Aorta (tissue), 5 donors: Measurements from ENCODE around the gene SMC1B. TPM values are rescaled to one million over a fixed set of nuclear protein-coding genes. Genes with fewer than 3 reads are reported as not detected.
A peak's percentile ranks its signal among the peaks of the same experiment; 100 is the strongest.
"Not testable (repeated sequence)": the region's sequence is repeated elsewhere in the genome, so short reads cannot be mapped to it uniquely, and the experiment has no call there.

Experiments used
- ATAC-seq: fragments of 200-7000 bp; cut with Tn5 transposase; one replicate; pipeline ENCODE4 v1.9.1; 2022; ENCODE audit warnings: moderate library complexity; ENCODE audit not compliant: low FRiP score
- DNase-seq, 2 donors: peaks; one replicate each; pipeline ENCODE4 v3.0.0-alpha.2; 2020
- H3K27ac ChIP-seq, 2 donors: one replicate each; pipeline ENCODE4 v1.5.1; 2013; ENCODE audit warnings: low read length in 2 of 2, mild to moderate bottlenecking in 2 of 2, moderate library complexity in 2 of 2, control low read depth in 1 of 2, inconsistent platforms in 1 of 2, low read depth in 1 of 2
- H3K27me3 ChIP-seq, 2 donors: one replicate each; pipeline ENCODE4 v1.6.1; 2013; ENCODE audit warnings: control low read depth in 1 of 2, low read length in 1 of 2, mild to moderate bottlenecking in 1 of 2, moderate library complexity in 1 of 2; ENCODE audit not compliant: insufficient read depth in 2 of 2, control insufficient read depth in 1 of 2
- H3K36me3 ChIP-seq, 2 donors: one replicate each; pipeline ENCODE4 v1.6.1; 2013; ENCODE audit warnings: control low read depth in 1 of 2, low read length in 1 of 2, mild to moderate bottlenecking in 1 of 2; ENCODE audit not compliant: insufficient read depth in 2 of 2, control insufficient read depth in 1 of 2
- H3K4me1 ChIP-seq, 2 donors: one replicate each; pipeline ENCODE4 v1.6.1; 2013; ENCODE audit warnings: low read length in 2 of 2, control low read depth in 1 of 2, mild to moderate bottlenecking in 1 of 2, moderate library complexity in 1 of 2; ENCODE audit not compliant: insufficient read depth in 2 of 2, control insufficient read depth in 1 of 2
- H3K4me3 ChIP-seq, 2 donors: one replicate each; pipeline ENCODE4 v1.5.1; 2013; ENCODE audit warnings: low read length in 2 of 2, control low read depth in 1 of 2, mild to moderate bottlenecking in 1 of 2
- H3K9me3 ChIP-seq: one replicate; pipeline ENCODE4 v1.6.1; 2013; ENCODE audit warnings: mild to moderate bottlenecking, low read length; ENCODE audit not compliant: control insufficient read depth
- WGBS, 2 donors: extraction: QIAGEN DNeasy Blood & Tissue Kit; methylation state at CpG; one replicate each; pipeline ENCODE4 v1.1.7; 2013; 5-methylcytosine and 5-hydroxymethylcytosine counted together
- intact Hi-C, 2 donors: fragments of 100-400 bp; cut with DNase I; formaldehyde crosslinking; loops; one replicate each; pipeline versions ENCODE4 v1.14.2 to v1.15.0; 2022
- polyA plus RNA-seq, 2 donors: library from polyadenylated mRNA; stranded (reverse); fragments of 200-250 nt; gene quantifications; one replicate each; pipeline ENCODE4 v1.2.3, GENCODE V29; 2013
- total RNA-seq, 2 donors: library from RNA; stranded (reverse); fragmentation: NEBNext Ultra II Directional; extraction: Animal tissue kit (Norgen Biotek cat#: 25700); gene quantifications; one replicate each; pipeline ENCODE4 v1.2.1, GENCODE V29; 2021
- donor health status: healthy with polysubstance abuse.
- donor health status: Bipolar disorder and iron deficiency.
- donor health status: DM: no; HTN: no; CAD: no.
- donor health status: DM: no; HTN: no; CAD: no.
- donor health status: DM: yes; HTN: yes; CAD: no.

SMC1B gene
- total and polyA plus RNA-seq, 4 donors: not detected

DNA sequence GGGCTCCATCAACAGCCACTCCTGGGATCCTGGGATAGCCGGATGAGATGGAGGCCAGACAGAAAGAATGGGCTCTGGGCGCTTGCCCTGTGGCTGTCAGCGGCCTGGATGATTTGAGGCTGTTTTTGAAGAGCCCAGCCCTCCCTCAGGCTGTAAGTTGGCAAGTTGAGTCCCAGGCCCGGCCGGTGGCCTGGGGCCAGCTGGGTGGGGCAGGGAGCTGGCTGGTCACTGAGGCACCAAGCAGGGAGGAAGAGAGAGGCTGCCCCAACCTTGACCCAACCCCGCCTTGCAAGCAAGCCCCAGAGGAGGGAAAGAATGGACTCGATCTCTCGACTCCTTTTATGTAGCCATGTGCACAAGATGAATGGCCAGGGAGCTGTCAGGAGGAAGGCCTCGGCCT is 35.0 kb upstream of the SMC1B start:
- H3K27ac ChIP-seq: no peak overlapping the region
- H3K36me3 ChIP-seq: no peaks in the 10 kb centered on the region
- intact Hi-C loops: no loop called here
- peaks cover 0 to 1% of the 10 kb centered on the region in 2 donors for H3K4me1 ChIP-seq
- H3K27me3 ChIP-seq: no peaks in the 10 kb centered on the region
- no peaks in the 10 kb centered on the region for H3K9me3 ChIP-seq
- peak; percentile 84 for ATAC-seq
- DNase-seq: peak; percentile 87
- 11 to 14% methylated on average over 9 of the region's 9 CpGs for WGBS, 2 donors
- H3K4me3 ChIP-seq: no peak overlapping the region

DNA sequence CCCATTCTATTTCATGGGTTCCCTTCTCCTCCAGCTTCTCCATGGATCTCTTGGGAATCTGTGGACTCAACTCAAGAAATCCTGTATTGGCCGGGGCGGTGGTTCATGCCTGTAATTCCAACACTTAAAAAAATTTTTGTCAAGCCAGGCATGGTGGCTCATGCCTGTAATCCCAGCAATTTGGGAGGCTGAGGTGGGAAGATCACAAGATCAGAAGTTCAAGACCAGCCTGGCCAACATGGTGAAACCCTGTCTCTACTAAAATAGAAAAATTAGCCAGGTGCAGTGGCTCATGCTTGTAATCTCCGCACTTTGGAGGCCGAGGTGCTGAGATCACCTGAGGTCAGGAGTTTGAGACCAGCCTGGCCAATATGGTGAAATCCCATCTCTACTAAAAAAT is 34.2 kb upstream of the SMC1B start:
- intact Hi-C loops, ATAC-seq: not testable (repeated sequence)
- 71 to 82% methylated on average over 4 of the region's 4 CpGs for WGBS, 2 donors

DNA sequence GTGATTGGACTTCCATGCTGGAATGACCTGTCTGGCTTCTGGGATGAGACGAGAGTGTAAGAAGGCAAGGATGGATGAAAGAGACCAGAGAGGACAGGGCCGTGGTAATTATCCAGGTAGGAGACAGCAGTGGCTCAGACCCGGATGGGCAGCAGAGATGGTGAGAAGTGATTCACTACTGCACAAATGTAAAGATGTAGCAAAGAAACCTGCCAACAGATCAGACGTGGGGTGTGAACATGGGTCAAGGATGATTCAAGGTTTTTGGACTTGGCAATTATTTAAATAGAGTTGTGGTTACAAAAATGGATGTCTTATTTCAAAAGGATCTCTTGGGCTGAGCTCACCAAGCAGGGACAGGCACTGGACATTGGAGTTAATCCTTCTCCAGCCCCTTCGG is 32.8 kb upstream of the SMC1B start:
- ATAC-seq (no peak), DNase-seq (no peak)
- H3K4me3 ChIP-seq: no peak overlapping the region
- peaks cover 0 to 1% of the 10 kb centered on the region in 2 donors for H3K4me1 ChIP-seq
- H3K36me3 ChIP-seq: no peaks in the 10 kb centered on the region
- H3K27ac ChIP-seq: no peak overlapping the region
- 88% methylated on average over 5 of the region's 5 CpGs for WGBS, 2 donors
- H3K9me3 ChIP-seq: no peaks in the 10 kb centered on the region
- intact Hi-C loops: no loop called here
- no peaks in the 10 kb centered on the region for H3K27me3 ChIP-seq

More for the DNA sequence above, 34.2 kb upstream of the SMC1B start:
- H3K4me3 ChIP-seq, H3K9me3 ChIP-seq, H3K4me1 ChIP-seq, H3K36me3 ChIP-seq, DNase-seq, H3K27ac ChIP-seq, H3K27me3 ChIP-seq: not testable (repeated sequence)

DNA sequence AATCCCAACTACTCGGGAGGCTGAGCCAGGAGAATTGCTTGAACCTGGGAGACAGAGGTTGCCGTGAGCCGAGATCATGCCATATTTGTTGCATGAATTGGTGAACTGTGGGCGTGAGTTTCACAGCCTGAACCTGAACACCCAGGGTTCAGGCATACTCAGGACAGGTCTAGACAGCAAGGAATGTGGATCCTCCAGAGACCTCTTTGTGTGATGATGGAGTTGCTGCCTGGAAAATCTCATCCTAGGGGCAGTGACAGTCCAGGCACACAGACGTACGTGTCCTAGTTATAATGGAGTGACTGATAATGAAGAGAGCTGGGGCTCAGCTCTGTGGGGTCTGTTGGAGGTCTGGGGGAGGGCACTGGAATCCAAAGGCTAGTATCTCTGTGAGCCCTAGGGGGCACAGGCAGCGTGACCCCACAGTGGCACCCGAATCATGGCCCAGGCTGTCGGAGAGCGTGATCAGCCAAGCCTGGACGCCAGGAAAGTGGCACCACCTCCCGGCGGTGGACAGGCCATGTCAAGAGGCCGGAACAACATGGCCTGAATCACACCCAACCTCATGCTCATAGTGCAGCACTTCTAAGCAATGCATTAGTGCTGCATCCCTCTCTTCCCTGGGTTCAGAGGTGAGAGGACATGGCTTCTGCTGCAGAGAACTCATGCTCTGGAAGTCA is 31.8 kb upstream of the SMC1B start:
- intact Hi-C loops: no loop called here
- no peak for DNase-seq
- no peak for ATAC-seq
- 91 to 92% methylated on average over 14 of the region's 14 CpGs for WGBS, 2 donors
- no peak overlapping the region for H3K4me3 ChIP-seq
- no peaks in the 10 kb centered on the region for H3K27me3 ChIP-seq
- no peaks in the 10 kb centered on the region for H3K4me1 ChIP-seq
- no peaks in the 10 kb centered on the region for H3K36me3 ChIP-seq
- H3K27ac ChIP-seq: no peak overlapping the region
- no peaks in the 10 kb centered on the region for H3K9me3 ChIP-seq

DNA sequence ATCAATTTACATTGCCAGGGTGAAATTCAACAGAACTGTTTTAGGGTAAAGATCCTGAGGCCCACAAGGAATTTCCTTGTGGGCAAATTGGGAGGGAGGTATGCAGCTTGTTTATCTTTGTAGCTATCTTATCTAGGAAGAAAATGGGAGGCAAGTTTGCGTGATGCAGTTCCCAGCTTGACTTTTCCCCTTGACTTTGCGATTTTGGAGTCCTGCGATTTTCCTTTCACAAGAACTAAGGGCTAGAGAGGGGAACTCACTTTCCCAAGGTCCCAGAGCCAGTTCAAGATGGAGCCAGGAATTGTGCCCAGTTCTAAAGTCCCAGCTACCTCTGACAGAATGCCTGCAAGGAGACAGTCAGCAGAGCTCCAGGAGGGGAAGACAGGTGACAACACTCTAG is 30.8 kb upstream of the SMC1B start:
- H3K27ac ChIP-seq: no peak overlapping the region
- no peaks in the 10 kb centered on the region for H3K9me3 ChIP-seq
- intact Hi-C loops: no loop called here
- H3K4me3 ChIP-seq: no peak overlapping the region
- H3K36me3 ChIP-seq: no peaks in the 10 kb centered on the region
- H3K4me1 ChIP-seq: no peaks in the 10 kb centered on the region
- H3K27me3 ChIP-seq: no peaks in the 10 kb centered on the region
- DNase-seq (no peak), ATAC-seq (no peak)
- 59 to 86% methylated on average over 3 of the region's 3 CpGs for WGBS, 2 donors

DNA sequence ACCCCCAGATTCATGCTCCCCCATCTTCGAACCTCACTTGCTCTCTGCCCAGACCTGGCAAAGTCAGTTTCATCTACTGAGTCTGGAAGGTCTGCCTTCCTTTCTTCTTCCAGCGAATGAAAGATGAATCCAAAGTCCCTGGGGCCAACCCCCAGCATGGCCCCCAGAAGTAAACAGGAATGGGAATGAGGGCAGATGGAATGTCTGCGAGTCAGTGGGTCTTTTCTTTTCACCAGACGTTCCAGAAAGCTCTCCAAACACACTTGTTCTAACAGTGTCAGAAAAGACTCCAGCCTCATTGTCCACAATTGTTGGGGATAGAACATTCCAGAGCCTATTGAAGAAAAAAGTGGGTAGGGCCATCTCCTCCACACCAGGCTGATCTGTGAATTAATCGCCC is 28.7 kb upstream of the SMC1B start:
- intact Hi-C loops: no loop called here
- Histone ChIP-seq H3K36me3 (no peaks in the 10 kb centered on the region), H3K27me3 (no peaks in the 10 kb centered on the region), H3K4me3 (no peak overlapping the region), H3K27ac (no peak overlapping the region), H3K9me3 (no peaks in the 10 kb centered on the region), H3K4me1 (no peaks in the 10 kb centered on the region)
- DNase-seq: no peak
- 43 to 64% methylated on average over 5 of the region's 5 CpGs for WGBS, 2 donors
- no peak for ATAC-seq

DNA sequence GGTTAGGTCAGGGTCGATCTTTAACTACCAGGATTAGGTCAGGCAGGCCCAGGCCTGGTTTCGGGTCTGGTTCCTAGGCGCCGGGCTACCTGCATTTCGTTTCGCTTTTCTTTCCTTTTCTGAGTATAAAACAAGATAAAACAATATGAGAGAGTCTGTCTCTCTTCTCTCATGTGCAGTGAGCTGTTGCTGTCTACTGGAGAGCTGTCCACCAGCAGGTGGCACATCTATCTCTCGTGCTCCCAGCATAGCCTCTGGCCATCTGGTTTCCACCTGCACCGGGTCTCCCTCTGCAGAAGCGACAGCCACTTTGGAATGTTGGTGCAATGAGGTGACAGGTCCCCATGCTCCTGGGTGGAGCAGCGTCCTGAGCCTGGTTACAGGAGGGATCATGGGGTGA is 27.7 kb upstream of the SMC1B start:
- no peaks in the 10 kb centered on the region for H3K36me3 ChIP-seq
- no peak overlapping the region for H3K27ac ChIP-seq
- intact Hi-C loops: loop anchor here (1.0 to 2.0 kb wide), 2 partner anchors 112 to 114 kb away; no protein-coding TSS in a partner anchor
- peak in 1 of 2 donors; percentile 73 for DNase-seq
- ATAC-seq: peak; percentile 83
- 31 to 37% methylated on average over 10 of the region's 10 CpGs for WGBS, 2 donors
- H3K4me1 ChIP-seq: no peaks in the 10 kb centered on the region
- no peak overlapping the region for H3K4me3 ChIP-seq
- no peaks in the 10 kb centered on the region for H3K27me3 ChIP-seq
- no peaks in the 10 kb centered on the region for H3K9me3 ChIP-seq

DNA sequence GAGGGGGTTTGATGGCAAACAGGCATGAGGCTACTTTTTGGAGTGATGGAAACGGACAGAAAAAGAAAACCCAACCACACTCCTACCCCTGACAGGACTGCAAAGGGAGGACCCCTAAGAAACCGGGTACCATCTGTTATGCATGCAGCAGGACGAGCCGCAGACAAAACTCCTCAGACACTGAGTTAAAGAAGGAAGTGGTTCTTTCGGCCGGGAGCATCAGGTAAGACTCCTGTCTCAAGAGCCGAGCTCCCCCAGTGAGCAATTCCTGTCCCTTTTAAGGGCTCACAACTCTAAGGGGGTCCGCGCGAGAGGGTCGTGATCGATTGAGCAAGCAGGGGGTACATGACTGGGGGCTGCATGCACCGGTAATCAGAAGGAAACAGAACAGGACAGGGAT is 27.3 kb upstream of the SMC1B start:
- H3K36me3 ChIP-seq, DNase-seq, H3K9me3 ChIP-seq, ATAC-seq, H3K27ac ChIP-seq, H3K4me1 ChIP-seq, H3K4me3 ChIP-seq, H3K27me3 ChIP-seq: not testable (repeated sequence)
- WGBS, 2 donors: 73 to 75% methylated on average over 13 of the region's 13 CpGs
- intact Hi-C loops: loop anchor here (1.0 to 2.0 kb wide), 2 partner anchors 113 to 114 kb away; no protein-coding TSS in a partner anchor

DNA sequence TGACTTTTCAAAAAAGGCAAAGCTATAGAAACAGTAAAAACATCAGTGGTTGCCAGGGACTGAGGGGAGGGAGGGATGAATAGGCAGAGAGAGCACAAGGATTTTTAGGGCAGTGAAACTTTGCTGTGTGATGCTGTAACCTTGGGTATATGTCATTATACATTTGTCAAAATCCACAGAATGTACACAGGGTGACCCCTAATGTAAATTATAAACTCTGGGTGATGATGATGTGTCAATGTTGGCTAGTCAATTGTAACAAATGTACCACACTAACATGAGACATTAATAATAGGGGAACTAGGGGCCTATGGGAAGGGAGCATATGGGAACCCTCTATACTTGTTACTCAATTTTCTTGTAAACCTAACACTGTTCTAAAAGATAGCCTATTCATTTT is 24.9 kb upstream of the SMC1B start:
- intact Hi-C loops: loop anchor here in 1 of 2 donors (5.0 kb wide), 1 partner anchor 121 kb away; no protein-coding TSS in a partner anchor
- H3K4me1 ChIP-seq: no peaks in the 10 kb centered on the region

More for the DNA sequence above, 24.9 kb upstream of the SMC1B start:
- ATAC-seq: no peak
- Histone ChIP-seq H3K27ac (no peak overlapping the region), H3K9me3 (no peaks in the 10 kb centered on the region), H3K36me3 (no peaks in the 10 kb centered on the region), H3K4me3 (no peak overlapping the region), H3K27me3 (no peaks in the 10 kb centered on the region)
- no peak for DNase-seq
